Measurements from ENCODE around the gene CACNA1E. TPM values are rescaled to one million over a fixed set of nuclear protein-coding genes. Genes with fewer than 3 reads are reported as not detected.

CACNA1E gene
- total and polyA plus RNA-seq, 2 donors (not counting 1 experiment from before 2014, with no cell fraction given), result 0.37 to 0.40 TPM

DNA sequence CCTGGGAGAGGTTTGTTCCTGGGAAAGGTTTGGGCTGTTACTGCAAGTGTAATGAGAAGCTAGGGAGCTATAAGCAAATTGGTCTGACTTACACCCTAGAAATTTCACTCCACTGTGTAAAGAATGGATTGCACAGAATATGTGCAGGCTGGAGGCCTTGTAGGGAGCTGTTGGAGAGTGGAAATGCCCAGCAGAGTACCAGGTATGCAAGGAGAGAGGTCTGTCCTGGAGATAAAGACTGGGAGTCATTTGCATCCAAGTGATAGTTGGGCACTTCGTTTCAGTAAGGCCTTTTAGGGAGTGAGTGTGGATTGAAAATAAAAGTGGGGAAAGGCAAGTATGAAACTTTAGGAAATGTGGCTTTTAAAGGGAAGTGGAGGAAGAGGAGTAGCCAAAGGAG, 75.8 kb downstream of the CACNA1E start:
- intact Hi-C loops (cut with micrococcal nuclease), result no loop called here
- Histone ChIP-seq H3K79me2 (ENCODE audit: control insufficient read depth, insufficient read depth, low read length) (no peaks in the 10 kb centered on the region), H4K20me1 (ENCODE audit: control insufficient read depth, insufficient read depth, low read length, poor library complexity, severe bottlenecking) (no peaks in the 10 kb centered on the region), H3K9ac (ENCODE audit: low read length) (no peak overlapping the region), H3K4me1 (ENCODE audit: control insufficient read depth in 2 of 2, insufficient read depth in 2 of 2, low read length in 2 of 2) (no peaks in the 10 kb centered on the region), H3K36me3 (replicated peaks in 1 of 2; ENCODE audit: control extremely low read depth in 1 of 2, control insufficient read depth in 1 of 2, extremely low read depth in 1 of 2, insufficient read depth in 2 of 2, low read length in 1 of 2) (no peaks in the 10 kb centered on the region), H3K27me3 (replicated peaks in 1 of 4; ENCODE audit: control extremely low read depth in 1 of 4, control insufficient read depth in 3 of 4, insufficient read depth in 4 of 4, low read length in 3 of 4) (peaks cover 0 to 4% (median 0%) of the 10 kb centered on the region in 4 experiments), H3K4me2 (replicated peaks; ENCODE audit: low read depth, low read length, poor library complexity, severe bottlenecking) (no peak overlapping the region), H3K4me3 (ENCODE audit: control extremely low read depth in 1 of 5, extremely low read depth in 1 of 5, insufficient read depth in 1 of 5, low read depth in 2 of 5, low read length in 4 of 5) (no peak overlapping the region), H3K27ac (ENCODE audit: low read length in 2 of 2) (no peak overlapping the region), H2AFZ (ENCODE audit: insufficient read depth, low read depth, low read length, poor library complexity, severe bottlenecking) (no peak overlapping the region), H3K9me3 (ENCODE audit: control extremely low read depth in 1 of 3, control insufficient read depth in 2 of 3, insufficient read depth in 1 of 3, low read length in 2 of 3) (no peaks in the 10 kb centered on the region)
- H3K4me3 Mint-ChIP-seq, result no peak overlapping the region
- H3K27me3 Mint-ChIP-seq, result no peaks in the 10 kb centered on the region
- POLR2A ChIA-PET, result no interaction called here
- no peaks in the 10 kb centered on the region for H3K4me1 Mint-ChIP-seq
- no peaks in the 10 kb centered on the region for H3K9me3 Mint-ChIP-seq (ENCODE audit: insufficient read depth)
- no peak for TF ChIP-seq EZH2 (IDR thresholded peaks at IDR 0.05; ENCODE audit: borderline replicate concordance, insufficient read depth, low read depth, low read length, poor library complexity, severe bottlenecking)
- TF ChIP-seq, protein P1, sequence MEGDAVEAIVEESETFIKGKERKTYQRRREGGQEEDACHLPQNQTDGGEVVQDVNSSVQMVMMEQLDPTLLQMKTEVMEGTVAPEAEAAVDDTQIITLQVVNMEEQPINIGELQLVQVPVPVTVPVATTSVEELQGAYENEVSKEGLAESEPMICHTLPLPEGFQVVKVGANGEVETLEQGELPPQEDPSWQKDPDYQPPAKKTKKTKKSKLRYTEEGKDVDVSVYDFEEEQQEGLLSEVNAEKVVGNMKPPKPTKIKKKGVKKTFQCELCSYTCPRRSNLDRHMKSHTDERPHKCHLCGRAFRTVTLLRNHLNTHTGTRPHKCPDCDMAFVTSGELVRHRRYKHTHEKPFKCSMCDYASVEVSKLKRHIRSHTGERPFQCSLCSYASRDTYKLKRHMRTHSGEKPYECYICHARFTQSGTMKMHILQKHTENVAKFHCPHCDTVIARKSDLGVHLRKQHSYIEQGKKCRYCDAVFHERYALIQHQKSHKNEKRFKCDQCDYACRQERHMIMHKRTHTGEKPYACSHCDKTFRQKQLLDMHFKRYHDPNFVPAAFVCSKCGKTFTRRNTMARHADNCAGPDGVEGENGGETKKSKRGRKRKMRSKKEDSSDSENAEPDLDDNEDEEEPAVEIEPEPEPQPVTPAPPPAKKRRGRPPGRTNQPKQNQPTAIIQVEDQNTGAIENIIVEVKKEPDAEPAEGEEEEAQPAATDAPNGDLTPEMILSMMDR (IDR thresholded peaks at IDR 0.05), result no peak
- WGBS (ENCODE audit: insufficient coverage), result 0% methylated on average over 1 of the region's 1 CpG
- ATAC-seq (ENCODE audit: low read depth), result no peak
- H3K27ac Mint-ChIP-seq, result no peak overlapping the region
- CTCF ChIA-PET, result no interaction called here
- no peak for DNase-seq

- H4K20me1 ChIP-seq (ENCODE audit: control insufficient read depth, insufficient read depth, low read length, poor library complexity, severe bottlenecking), result no peaks in the 10 kb centered on the region
- intact Hi-C loops (cut with micrococcal nuclease), result no loop called here
- no peaks in the 10 kb centered on the region for H3K79me2 ChIP-seq (ENCODE audit: control insufficient read depth, insufficient read depth, low read length)
- ChIA-PET POLR2A (no interaction called here), CTCF (no interaction called here)
- no peaks in the 10 kb centered on the region for H3K36me3 ChIP-seq (replicated peaks in 1 of 2; ENCODE audit: control extremely low read depth in 1 of 2, control insufficient read depth in 1 of 2, extremely low read depth in 1 of 2, insufficient read depth in 2 of 2, low read length in 1 of 2)
- no CpG with 5 or more reads among the region's 4 CpGs for WGBS (ENCODE audit: insufficient coverage)
- no peak overlapping the region for H2AFZ ChIP-seq (ENCODE audit: insufficient read depth, low read depth, low read length, poor library complexity, severe bottlenecking)
- Mint-ChIP-seq H3K27me3 (peaks cover 6% of the 10 kb centered on the region), H3K9me3 (ENCODE audit: insufficient read depth) (no peaks in the 10 kb centered on the region), H3K4me1 (no peaks in the 10 kb centered on the region), H3K4me3 (no peak overlapping the region), H3K27ac (no peak overlapping the region)
- no peaks in the 10 kb centered on the region for H3K27me3 ChIP-seq (replicated peaks in 1 of 4; ENCODE audit: control extremely low read depth in 1 of 4, control insufficient read depth in 3 of 4, insufficient read depth in 4 of 4, low read length in 3 of 4)
- no peak overlapping the region for H3K27ac ChIP-seq (ENCODE audit: low read length in 2 of 2)
- no peaks in the 10 kb centered on the region for H3K9me3 ChIP-seq (ENCODE audit: control extremely low read depth in 1 of 3, control insufficient read depth in 2 of 3, insufficient read depth in 1 of 3, low read length in 2 of 3)
- ATAC-seq (ENCODE audit: low read depth) (no peak), DNase-seq (no peak)
- H3K4me3 ChIP-seq (ENCODE audit: control extremely low read depth in 1 of 5, extremely low read depth in 1 of 5, insufficient read depth in 1 of 5, low read depth in 2 of 5, low read length in 4 of 5), result no peak overlapping the region
- H3K4me1 ChIP-seq (ENCODE audit: control insufficient read depth in 2 of 2, insufficient read depth in 2 of 2, low read length in 2 of 2), result no peaks in the 10 kb centered on the region
- H3K4me2 ChIP-seq (replicated peaks; ENCODE audit: low read depth, low read length, poor library complexity, severe bottlenecking), result no peak overlapping the region
- TF ChIP-seq EZH2 (IDR thresholded peaks at IDR 0.05; ENCODE audit: borderline replicate concordance, insufficient read depth, low read depth, low read length, poor library complexity, severe bottlenecking), result no peak
- TF ChIP-seq, protein P1 (IDR thresholded peaks at IDR 0.05), result no peak
- H3K9ac ChIP-seq (ENCODE audit: low read length), result no peak overlapping the region
Measured at GRCh38 chr1:181562395-181562794, 79.1 kb downstream of the CACNA1E start.
